ENCODE data around the gene FAM124B.

- no peak for TF ChIP-seq JUND (IDR thresholded peaks at IDR 0.05; ENCODE audit: low read length)
- TF ChIP-seq CREB1 (IDR thresholded peaks at IDR 0.05): no peak
- TF ChIP-seq SIN3A (conservative IDR thresholded peaks at IDR 0.05 in 1 of 2, IDR thresholded peaks at IDR 0.05 in 1 of 2; ENCODE audit: low read depth in 1 of 2, low read length in 2 of 2): no peak
- TF ChIP-seq CTCF (IDR thresholded peaks at IDR 0.05; ENCODE audit: control extremely low read depth in 1 of 3, insufficient read depth in 1 of 3, low read depth in 1 of 3, low read length in 3 of 3): no peak
Observed at GRCh38 chr2:224345492-224345891, 56.4 kb downstream of the FAM124B start.

All from H1 (cell line).